HG02840 (cell line): ENCODE results near the gene BASP1.
"Not testable (repeated sequence)": the region's sequence is repeated elsewhere in the genome, so short reads cannot be mapped to it uniquely, and the experiment has no call there.

Experiments used
- ATAC-seq: cut with Tn5 transposase; IDR thresholded peaks from one replicate; pipeline ENCODE4 v1.9.1; 2021; ENCODE audit warnings: mild to moderate bottlenecking, moderate library complexity, moderate number of reproducible peaks; ENCODE audit not compliant: unreplicated experiment, low FRiP score

BASP1 gene

GRCh38 chr5:17249029-17249634 is 31.7 kb downstream of the BASP1 start:
- ATAC-seq = no peak

GRCh38 chr5:17249841-17250240 is 32.4 kb downstream of the BASP1 start:
- ATAC-seq = not testable (repeated sequence)

- ATAC-seq = no peak
Observed at GRCh38 chr5:17252543-17252942, 35.1 kb downstream of the BASP1 start.

- ATAC-seq = no peak
Observed at GRCh38 chr5:17255471-17256021, 38.1 kb downstream of the BASP1 start.

GRCh38 chr5:17256171-17256570 is 38.7 kb downstream of the BASP1 start:
- ATAC-seq = no peak

- ATAC-seq = no peak
Observed at GRCh38 chr5:17256839-17257238, 39.4 kb downstream of the BASP1 start.

GRCh38 chr5:17257705-17258273 is 40.4 kb downstream of the BASP1 start:
- peak; percentile 88 for ATAC-seq

GRCh38 chr5:17258431-17258830 is 41.0 kb downstream of the BASP1 start:
- no peak for ATAC-seq

GRCh38 chr5:17259012-17259411 is 41.6 kb downstream of the BASP1 start:
- ATAC-seq = not testable (repeated sequence)

- ATAC-seq = no peak
Observed at GRCh38 chr5:17259630-17260257, 42.3 kb downstream of the BASP1 start.

- no peak for ATAC-seq
Observed at GRCh38 chr5:17260549-17260948, 43.1 kb downstream of the BASP1 start.

- no peak for ATAC-seq
Observed at GRCh38 chr5:17261075-17261474, 43.6 kb downstream of the BASP1 start.

- no peak for ATAC-seq
Observed at GRCh38 chr5:17265041-17265440, 47.6 kb downstream of the BASP1 start.

GRCh38 chr5:17267106-17267505 is 49.7 kb downstream of the BASP1 start:
- peak; percentile 55 for ATAC-seq

- peak; percentile 59 for ATAC-seq
Observed at GRCh38 chr5:17269201-17269600, 51.8 kb downstream of the BASP1 start.

GRCh38 chr5:17272111-17272510 is 54.7 kb downstream of the BASP1 start:
- no peak for ATAC-seq

GRCh38 chr5:17275289-17276158 is 58.1 kb downstream of the BASP1 start:
- ATAC-seq = no peak

GRCh38 chr5:17276445-17276844 is 59.0 kb downstream of the BASP1 start:
- ATAC-seq = peak; percentile 48

- ATAC-seq = no peak
Observed at GRCh38 chr5:17277907-17278306, 60.5 kb downstream of the BASP1 start.

- no peak for ATAC-seq
Observed at GRCh38 chr5:17278931-17279330, 61.5 kb downstream of the BASP1 start.

GRCh38 chr5:17279487-17279886 is 62.1 kb downstream of the BASP1 start:
- no peak for ATAC-seq
